Esophagus squamous epithelium (tissue), 5 donors: ENCODE data around the gene TMEM239. TPM values are rescaled to one million over a fixed set of nuclear protein-coding genes. Genes with fewer than 3 reads are reported as not detected.

ENCODE experiments used
- DNase-seq: peaks from one replicate; lab custom pipeline; 2025; lab: John Stamatoyannopoulos, UW
- H3K27ac ChIP-seq, 4 donors: fragments of 200-600 bp; sonication (generic); one replicate each; pipeline ENCODE4 v1.5.1; 2016 to 2019; ENCODE audit warnings: mild to moderate bottlenecking in 1 of 4
- H3K27me3 ChIP-seq, 4 donors: fragments of 200-600 bp; sonication (generic); 1 replicate in 3 of 4; 2 replicates in 1 of 4; pipeline versions ENCODE4 v1.5.1 to v1.6.0; 2017 to 2021; ENCODE audit warnings: antibody characterized with exemption in 1 of 4
- H3K36me3 ChIP-seq, 3 donors: fragments of 200-600 bp; sonication (generic); one replicate each; pipeline ENCODE4 v1.5.1; 2016 to 2019
- H3K4me1 ChIP-seq, 3 donors: fragments of 200-600 bp; sonication (generic); one replicate each; pipeline ENCODE4 v1.5.1; 2017 to 2019
- H3K4me3 ChIP-seq, 4 donors: fragments of 200-600 bp; sonication (generic); 1 replicate in 3 of 4; 2 replicates in 1 of 4; pipeline ENCODE4 v1.5.1; 2016 to 2019; ENCODE audit warnings: mild to moderate bottlenecking in 2 of 4, moderate library complexity in 1 of 4
- H3K9me3 ChIP-seq, 3 donors: fragments of 200-600 bp; sonication (generic); one replicate each; pipeline ENCODE4 v1.5.1; 2016 to 2019
- POLR2A ChIP-seq, 4 donors: fragments of 450-650 bp; IDR thresholded peaks; one replicate each; pipeline ENCODE4 v1.6.1; 2017; ENCODE audit warnings: antibody characterized with exemption in 4 of 4, mild to moderate bottlenecking in 4 of 4, moderate library complexity in 3 of 4
- WGBS, 2 donors: methylation state at CpG; one replicate each; pipeline ENCODE4 v1.1.5; 2018; 5-methylcytosine and 5-hydroxymethylcytosine counted together
- intact Hi-C: fragments of 100-400 bp; cut with DNase I; formaldehyde crosslinking; loops from one replicate; pipeline ENCODE4 v1.15.0; 2022
- total RNA-seq, 4 donors: library from RNA; depleted of rRNA; stranded (reverse); fragments of >200 nt; gene quantifications; one replicate each; pipeline ENCODE4 v1.1.0, GENCODE V29; 2016
- TF ChIP-seq, protein P1 (sequence below), 6 experiments: fragments of 450-650 bp in 4 of 6; fragments of 200-600 bp in 2 of 6; sonication (generic) in 2 of 6; IDR thresholded peaks; one replicate each; pipeline ENCODE4 v1.5.1; 2016 to 2019; ENCODE audit warnings: antibody characterized with exemption in 6 of 6, mild to moderate bottlenecking in 4 of 6, moderate library complexity in 4 of 6
- donor health status: DM: yes; HTN: yes; CAD: no.

TMEM239 gene
- total RNA-seq, 4 donors from 2014 or later, result not detected

DNA sequence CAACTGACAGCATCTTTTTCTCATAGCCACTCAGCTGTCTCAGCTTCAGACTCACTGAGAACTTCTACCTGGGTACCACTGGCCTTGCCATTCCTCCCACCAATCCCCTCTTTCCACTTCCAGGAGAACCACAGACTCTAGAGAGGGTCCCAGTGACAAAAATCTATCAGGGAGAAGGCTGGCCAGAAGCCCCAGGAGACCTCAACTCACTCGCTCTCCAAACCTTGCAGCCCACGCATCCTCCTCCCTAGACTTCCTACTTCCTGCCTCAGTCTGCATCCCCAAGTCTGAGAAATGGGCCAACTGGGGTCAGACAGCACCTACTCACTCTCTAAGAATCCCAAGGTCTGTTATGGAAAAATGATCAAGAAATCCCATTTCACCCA, 1.2 kb downstream of the TMEM239 start:
- H3K27ac ChIP-seq, result no peak overlapping the region
- H3K4me3 ChIP-seq, result no peak overlapping the region
- intact Hi-C loops, result no loop called here
- H3K9me3 ChIP-seq, result peaks cover 0 to 2% (median 0%) of the 10 kb centered on the region in 3 donors
- no peak for TF ChIP-seq POLR2A (IDR thresholded peaks at IDR 0.05)
- TF ChIP-seq, protein P1, sequence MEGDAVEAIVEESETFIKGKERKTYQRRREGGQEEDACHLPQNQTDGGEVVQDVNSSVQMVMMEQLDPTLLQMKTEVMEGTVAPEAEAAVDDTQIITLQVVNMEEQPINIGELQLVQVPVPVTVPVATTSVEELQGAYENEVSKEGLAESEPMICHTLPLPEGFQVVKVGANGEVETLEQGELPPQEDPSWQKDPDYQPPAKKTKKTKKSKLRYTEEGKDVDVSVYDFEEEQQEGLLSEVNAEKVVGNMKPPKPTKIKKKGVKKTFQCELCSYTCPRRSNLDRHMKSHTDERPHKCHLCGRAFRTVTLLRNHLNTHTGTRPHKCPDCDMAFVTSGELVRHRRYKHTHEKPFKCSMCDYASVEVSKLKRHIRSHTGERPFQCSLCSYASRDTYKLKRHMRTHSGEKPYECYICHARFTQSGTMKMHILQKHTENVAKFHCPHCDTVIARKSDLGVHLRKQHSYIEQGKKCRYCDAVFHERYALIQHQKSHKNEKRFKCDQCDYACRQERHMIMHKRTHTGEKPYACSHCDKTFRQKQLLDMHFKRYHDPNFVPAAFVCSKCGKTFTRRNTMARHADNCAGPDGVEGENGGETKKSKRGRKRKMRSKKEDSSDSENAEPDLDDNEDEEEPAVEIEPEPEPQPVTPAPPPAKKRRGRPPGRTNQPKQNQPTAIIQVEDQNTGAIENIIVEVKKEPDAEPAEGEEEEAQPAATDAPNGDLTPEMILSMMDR (IDR thresholded peaks at IDR 0.05), result no peak
- H3K36me3 ChIP-seq, result no peaks in the 10 kb centered on the region
- no peak for DNase-seq
- H3K27me3 ChIP-seq, result peaks cover 5 to 63% (median 11%) of the 10 kb centered on the region in 4 donors
- H3K4me1 ChIP-seq, result peaks cover 0 to 20% (median 5%) of the 10 kb centered on the region in 3 donors
- WGBS, 2 donors, result 85 to 95% methylated on average over 2 of the region's 2 CpGs

DNA sequence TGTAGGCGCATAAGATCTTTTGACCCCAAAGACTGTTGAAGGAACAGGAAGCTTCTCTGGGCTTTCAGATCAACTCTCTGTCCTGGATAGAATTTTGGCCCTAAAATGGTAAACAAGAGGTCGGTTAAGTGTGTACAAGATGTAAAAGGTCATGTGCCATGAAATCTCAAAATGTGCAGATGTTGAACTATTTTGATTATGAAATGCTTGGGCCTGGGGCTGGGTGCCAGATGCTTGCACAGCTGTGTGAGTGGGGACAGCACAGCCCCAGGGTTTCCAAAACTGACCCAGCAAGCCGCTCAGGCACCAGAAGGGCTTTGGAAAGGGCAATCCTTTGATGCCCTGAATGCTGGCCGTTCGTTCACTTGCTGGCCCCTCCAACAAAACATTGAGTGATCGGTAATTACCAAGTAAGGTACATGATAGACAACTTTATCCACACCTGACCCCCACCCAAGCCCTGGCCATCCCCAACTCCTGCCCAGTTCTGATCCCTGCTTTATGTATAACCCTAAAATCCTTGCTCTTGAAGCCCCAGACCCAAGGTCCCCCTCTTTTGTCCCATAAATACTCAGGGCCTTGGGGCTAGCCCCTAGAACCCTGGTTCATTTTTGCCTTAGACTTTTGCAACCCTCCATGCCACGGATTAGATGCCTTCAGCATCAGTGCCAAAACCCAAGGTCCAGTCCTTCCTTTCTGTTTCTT, 1.9 kb downstream of the TMEM239 start:
- WGBS, 2 donors, result 57 to 77% methylated on average over 7 of the region's 7 CpGs
- no peak for DNase-seq

DNA sequence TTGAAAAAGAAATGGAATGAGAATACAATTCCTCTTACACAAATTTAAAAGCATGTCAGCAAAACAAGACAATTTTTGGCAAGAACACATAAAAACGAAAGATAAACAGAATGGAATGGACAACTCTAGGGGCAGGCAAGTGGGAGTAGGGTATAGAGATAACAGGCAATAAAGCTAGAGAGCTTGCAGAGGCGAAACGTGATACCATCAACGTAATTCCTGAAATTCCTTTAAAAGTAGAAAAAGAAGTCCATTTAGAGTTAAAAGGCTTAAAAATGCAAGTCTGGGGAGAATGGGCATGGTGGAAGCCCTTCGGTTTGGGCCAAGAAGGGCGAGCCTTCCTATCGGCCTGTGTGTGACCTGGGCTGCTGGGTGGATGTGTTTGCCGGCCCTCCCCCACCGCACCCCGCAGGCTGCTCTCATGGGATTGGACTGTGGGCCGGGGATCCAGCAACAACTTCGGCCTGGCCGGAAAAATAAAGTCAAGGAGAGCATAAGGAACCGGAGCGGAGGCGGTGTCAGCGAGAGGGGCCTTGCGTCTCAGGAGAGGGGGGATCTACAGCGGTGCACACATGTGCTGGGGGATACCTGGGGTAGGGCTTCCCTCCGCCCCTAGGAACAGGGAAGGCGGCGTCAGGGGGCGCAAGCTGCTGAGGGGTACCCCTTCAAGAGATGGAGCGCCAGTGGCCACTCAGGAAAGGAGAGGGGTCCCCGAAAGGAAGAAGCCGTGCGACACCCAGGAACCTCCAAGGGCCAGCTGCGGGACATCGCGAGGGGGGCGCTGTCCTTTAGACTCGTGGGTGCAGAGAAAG, 4.1 kb downstream of the TMEM239 start:
- WGBS, 2 donors, result 53 to 56% methylated on average over 27 to 31 of the region's 32 CpGs
- DNase-seq, result no peak
- Histone ChIP-seq H3K27ac (no peak overlapping the region), H3K9me3 (no peaks in the 10 kb centered on the region), H3K4me3 (no peak overlapping the region), H3K4me1 (peaks cover 0 to 12% (median 2%) of the 10 kb centered on the region in 3 donors), H3K36me3 (no peaks in the 10 kb centered on the region), H3K27me3 (peaks cover 5 to 52% (median 11%) of the 10 kb centered on the region in 4 donors)
- TF ChIP-seq, protein P1 (IDR thresholded peaks at IDR 0.05), result no peak
- TF ChIP-seq POLR2A (IDR thresholded peaks at IDR 0.05), result no peak
- intact Hi-C loops, result no loop called here

More for the DNA sequence above, 1.9 kb downstream of the TMEM239 start:
- no peak for TF ChIP-seq POLR2A (IDR thresholded peaks at IDR 0.05)
- TF ChIP-seq, protein P1 (IDR thresholded peaks at IDR 0.05), result no peak
- Histone ChIP-seq H3K4me3 (no peak overlapping the region), H3K4me1 (peaks cover 0 to 20% (median 5%) of the 10 kb centered on the region in 3 donors), H3K27me3 (peaks cover 5 to 57% (median 11%) of the 10 kb centered on the region in 4 donors), H3K9me3 (no peaks in the 10 kb centered on the region), H3K36me3 (no peaks in the 10 kb centered on the region), H3K27ac (no peak overlapping the region)
- intact Hi-C loops, result no loop called here

DNA sequence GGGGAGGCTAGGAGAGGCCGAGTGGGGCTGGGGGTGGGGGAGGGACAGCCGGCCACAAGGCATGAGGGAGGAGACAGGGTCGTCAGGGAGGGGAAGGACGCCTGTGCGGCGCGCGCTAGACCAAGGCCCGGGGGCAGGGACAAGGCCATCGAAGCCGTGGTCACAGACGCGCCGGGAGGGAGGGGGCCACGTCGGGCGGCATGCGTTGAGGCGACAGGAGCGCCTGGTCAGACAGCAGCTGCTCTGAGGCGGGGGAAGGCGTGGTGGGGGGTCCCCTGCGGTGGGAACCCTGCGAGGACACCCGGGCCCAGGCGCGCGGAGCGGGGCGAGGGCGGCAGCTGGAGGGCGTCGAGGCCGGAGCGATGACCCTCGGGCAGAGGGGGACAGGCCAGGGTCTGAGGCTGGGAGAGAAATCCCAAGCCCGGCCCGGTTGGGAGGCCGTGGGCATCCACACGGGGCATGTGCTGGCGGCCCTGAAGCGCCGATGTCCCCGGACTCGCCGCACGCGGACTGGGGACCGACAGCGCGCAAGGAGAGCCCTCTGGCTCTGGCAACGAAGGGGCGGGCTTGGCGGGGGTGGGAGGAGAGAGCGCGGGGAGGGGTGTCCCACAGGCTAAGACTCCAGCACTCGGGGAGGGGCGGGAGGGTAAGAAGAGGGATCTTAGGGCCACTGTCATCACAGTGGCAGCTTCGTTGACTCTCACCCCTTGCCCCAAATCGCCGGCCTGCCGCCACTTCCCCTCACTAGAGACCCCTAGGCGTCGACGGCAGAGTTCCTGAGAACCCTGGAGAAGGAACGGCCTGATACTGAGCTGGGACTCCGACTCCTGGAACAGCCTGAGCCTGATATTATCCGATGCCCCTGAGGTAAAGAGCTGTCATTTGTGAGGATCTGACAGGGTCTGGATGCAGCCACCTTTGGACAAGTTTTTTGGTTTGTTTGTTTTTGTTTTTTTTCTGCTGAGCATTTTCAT, 5.0 kb downstream of the TMEM239 start:
- Histone ChIP-seq H3K27ac (no peak overlapping the region), H3K9me3 (no peaks in the 10 kb centered on the region), H3K4me3 (no peak overlapping the region), H3K27me3 (peaks cover 5 to 58% (median 11%) of the 10 kb centered on the region in 4 donors), H3K4me1 (peaks cover 0 to 12% (median 0%) of the 10 kb centered on the region in 3 donors), H3K36me3 (no peaks in the 10 kb centered on the region)
- intact Hi-C loops, result no loop called here
- no peak for TF ChIP-seq POLR2A (IDR thresholded peaks at IDR 0.05)
- TF ChIP-seq, protein P1 (IDR thresholded peaks at IDR 0.05), result no peak
- no peak for DNase-seq
- 20 to 34% methylated on average over 10 to 50 of the region's 68 CpGs for WGBS, 2 donors
